ENCODE data around the gene RFX4.

Gene RFX4

GRCh38 chr12:106732890-106733289 lies 150.1 kb downstream of the RFX4 start:
- no peak for DNase-seq (ENCODE audit: low spot score)

- DNase-seq (ENCODE audit: low spot score), result no peak
Measured at GRCh38 chr12:106733660-106734059, 150.9 kb downstream of the RFX4 start.

GRCh38 chr12:106736051-106736957 lies 153.5 kb downstream of the RFX4 start:
- DNase-seq (ENCODE audit: low spot score), result no peak

- no peak for DNase-seq (ENCODE audit: low spot score)
Measured at GRCh38 chr12:106739318-106739717, 156.5 kb downstream of the RFX4 start.

GRCh38 chr12:106739815-106740530 lies 157.2 kb downstream of the RFX4 start:
- DNase-seq (ENCODE audit: low spot score), result no peak

- no peak for DNase-seq (ENCODE audit: low spot score)
Measured at GRCh38 chr12:106740818-106741217, 158.0 kb downstream of the RFX4 start.

- DNase-seq (ENCODE audit: low spot score), result no peak
Measured at GRCh38 chr12:106741247-106741646, 158.4 kb downstream of the RFX4 start.

- DNase-seq (ENCODE audit: low spot score), result no peak
Measured at GRCh38 chr12:106743270-106743988, 160.6 kb downstream of the RFX4 start.

GRCh38 chr12:106744600-106744999 lies 161.8 kb downstream of the RFX4 start:
- DNase-seq (ENCODE audit: low spot score), result no peak

- no peak for DNase-seq (ENCODE audit: low spot score)
Measured at GRCh38 chr12:106745181-106745745, 162.5 kb downstream of the RFX4 start.

GRCh38 chr12:106747973-106748436 lies 165.2 kb downstream of the RFX4 start:
- DNase-seq (ENCODE audit: low spot score), result no peak

GRCh38 chr12:106750524-106750923 lies 167.7 kb downstream of the RFX4 start:
- no peak for DNase-seq (ENCODE audit: low spot score)

GRCh38 chr12:106753526-106753925 lies 170.7 kb downstream of the RFX4 start:
- no peak for DNase-seq (ENCODE audit: low spot score)

- no peak for DNase-seq (ENCODE audit: low spot score)
Measured at GRCh38 chr12:106754331-106754730, 171.5 kb downstream of the RFX4 start.

GRCh38 chr12:106757623-106758348 lies 175.0 kb downstream of the RFX4 start:
- no peak for DNase-seq (ENCODE audit: low spot score)

- no peak for DNase-seq (ENCODE audit: low spot score)
Measured at GRCh38 chr12:106758349-106759110, 175.7 kb downstream of the RFX4 start.

- DNase-seq (ENCODE audit: low spot score), result no peak
Measured at GRCh38 chr12:106759526-106760183, 176.9 kb downstream of the RFX4 start.

- DNase-seq (ENCODE audit: low spot score), result no peak
Measured at GRCh38 chr12:106760184-106760531, 177.4 kb downstream of the RFX4 start.

- no peak for DNase-seq (ENCODE audit: low spot score)
Measured at GRCh38 chr12:106764220-106764619, 181.4 kb downstream of the RFX4 start.

- no peak for DNase-seq (ENCODE audit: low spot score)
Measured at GRCh38 chr12:106764738-106765137, 181.9 kb downstream of the RFX4 start.

All from left forelimb (tissue), 1 donor.